ENCODE measurements around the gene LMF1.

The LMF1 gene

DNA sequence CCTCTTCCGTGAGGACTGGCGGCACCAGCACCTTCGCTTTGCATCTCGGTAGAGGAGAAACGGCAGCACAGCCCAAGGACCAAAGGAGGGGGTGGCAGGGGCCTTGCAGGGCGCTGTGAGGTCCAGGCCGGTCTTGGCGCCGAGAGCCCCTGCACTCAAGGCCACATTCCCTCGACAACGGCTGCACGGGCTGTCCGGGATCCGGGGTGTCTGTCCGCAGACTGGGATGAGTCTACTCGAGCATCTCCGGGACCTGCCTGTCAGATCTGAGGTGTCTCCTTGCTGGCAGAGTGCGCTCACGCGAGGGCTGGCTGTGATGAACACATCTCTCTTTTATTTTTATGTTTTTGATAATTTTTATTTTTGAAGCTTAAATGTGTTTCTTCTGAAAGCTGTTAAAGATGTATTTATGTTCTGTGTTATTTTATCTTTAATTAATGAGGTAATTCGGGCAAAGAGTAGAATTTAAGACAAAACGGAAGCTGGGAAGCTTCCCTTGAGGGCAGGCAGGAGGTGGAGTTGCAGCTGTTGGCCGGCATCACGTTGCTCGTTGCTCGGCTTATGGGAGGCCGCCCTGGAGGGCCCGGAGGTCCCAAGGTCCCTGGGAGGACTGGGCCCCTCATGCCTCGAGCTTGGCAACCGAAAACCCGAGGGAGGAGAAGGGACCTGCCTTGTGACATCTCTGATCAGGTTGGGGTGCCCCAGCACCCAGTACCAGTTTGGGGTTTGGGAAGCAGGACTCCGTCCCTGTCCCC is 15.0 kb upstream of the LMF1 start:
- H3K4me3 ChIP-seq (ENCODE audit: low read depth, low read length) = no peak overlapping the region
- TF ChIP-seq CTCF (IDR thresholded peaks at IDR 0.05; ENCODE audit: low read depth, low read length) = no peak
- no peak for TF ChIP-seq POLR2A (IDR thresholded peaks at IDR 0.05; ENCODE audit: extremely low read depth, insufficient read length)
- TF ChIP-seq MYC (IDR thresholded peaks at IDR 0.05; ENCODE audit: low read depth, low read length) = no peak
- TF ChIP-seq, protein P1, sequence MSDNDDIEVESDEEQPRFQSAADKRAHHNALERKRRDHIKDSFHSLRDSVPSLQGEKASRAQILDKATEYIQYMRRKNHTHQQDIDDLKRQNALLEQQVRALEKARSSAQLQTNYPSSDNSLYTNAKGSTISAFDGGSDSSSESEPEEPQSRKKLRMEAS (IDR thresholded peaks at IDR 0.05; ENCODE audit: low read depth, low read length) = no peak
- DNase-seq (ENCODE audit: low read depth) = no peak

DNA sequence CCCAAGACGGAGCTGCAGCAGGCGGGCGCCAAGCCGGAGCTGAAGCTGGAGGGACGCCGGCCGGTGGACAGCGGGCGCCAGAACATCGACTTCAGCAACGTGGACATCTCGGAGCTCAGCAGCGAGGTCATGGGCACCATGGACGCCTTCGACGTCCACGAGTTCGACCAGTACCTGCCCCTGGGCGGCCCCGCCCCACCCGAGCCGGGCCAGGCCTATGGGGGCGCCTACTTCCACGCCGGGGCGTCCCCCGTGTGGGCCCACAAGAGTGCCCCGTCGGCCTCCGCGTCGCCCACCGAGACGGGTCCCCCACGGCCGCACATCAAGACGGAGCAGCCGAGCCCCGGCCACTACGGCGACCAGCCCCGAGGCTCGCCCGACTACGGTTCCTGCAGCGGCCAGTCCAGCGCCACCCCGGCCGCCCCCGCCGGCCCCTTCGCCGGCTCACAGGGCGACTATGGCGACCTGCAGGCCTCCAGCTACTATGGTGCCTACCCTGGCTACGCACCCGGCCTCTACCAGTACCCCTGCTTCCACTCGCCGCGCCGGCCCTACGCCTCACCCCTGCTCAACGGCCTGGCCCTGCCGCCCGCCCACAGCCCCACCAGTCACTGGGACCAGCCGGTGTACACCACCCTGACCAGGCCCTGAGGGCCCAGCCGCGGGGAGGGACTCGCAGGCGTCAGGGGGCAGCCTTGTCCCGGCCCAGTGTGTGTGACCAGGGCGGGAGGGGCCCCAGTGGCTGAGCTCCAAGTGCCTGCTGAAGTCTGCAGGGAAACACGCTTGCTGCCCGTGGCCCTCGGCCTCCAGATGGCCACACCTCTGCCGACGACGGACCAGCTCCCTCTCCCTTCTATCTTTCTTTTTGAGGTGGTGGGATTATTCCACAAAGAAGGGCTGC is 14.2 kb upstream of the LMF1 start:
- no peak for DNase-seq (ENCODE audit: low read depth)
- no peak overlapping the region for H3K4me3 ChIP-seq (ENCODE audit: low read depth, low read length)
- no peak for TF ChIP-seq POLR2A (IDR thresholded peaks at IDR 0.05; ENCODE audit: extremely low read depth, insufficient read length)
- no peak for TF ChIP-seq MYC (IDR thresholded peaks at IDR 0.05; ENCODE audit: low read depth, low read length)
- TF ChIP-seq, protein P1 (IDR thresholded peaks at IDR 0.05; ENCODE audit: low read depth, low read length) = no peak
- no peak for TF ChIP-seq CTCF (IDR thresholded peaks at IDR 0.05; ENCODE audit: low read depth, low read length)

DNA sequence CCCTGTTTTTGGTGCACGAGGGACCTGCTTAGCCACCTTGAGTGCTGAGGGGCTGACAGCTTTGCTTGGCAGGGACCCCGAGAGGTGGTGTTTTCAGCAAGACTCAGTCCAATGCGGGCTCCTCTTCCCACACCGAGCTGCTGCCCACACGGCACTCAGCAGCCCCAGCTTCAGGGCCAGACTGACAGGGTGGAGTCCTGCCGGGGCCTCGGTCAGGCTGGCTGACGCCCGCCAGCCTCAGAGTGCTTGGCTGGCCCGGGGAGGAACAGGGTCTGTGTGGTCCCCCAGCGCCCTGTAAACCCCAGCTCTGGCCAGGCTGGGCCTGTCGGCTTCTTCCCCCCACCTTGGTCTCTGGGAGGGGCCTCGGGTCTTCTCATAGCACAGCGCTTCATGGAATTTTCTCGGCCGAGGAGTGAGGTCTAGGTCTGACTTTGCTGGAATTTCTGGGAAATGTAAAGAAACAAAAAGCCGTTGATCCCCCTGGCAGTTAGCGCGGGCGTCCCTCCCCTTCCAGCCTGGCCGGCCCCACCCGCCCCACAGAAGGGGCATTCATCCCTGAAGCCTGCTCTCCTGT is 13.4 kb upstream of the LMF1 start:
- no peak for TF ChIP-seq MYC (IDR thresholded peaks at IDR 0.05; ENCODE audit: low read depth, low read length)
- no peak for TF ChIP-seq CTCF (IDR thresholded peaks at IDR 0.05; ENCODE audit: low read depth, low read length)
- TF ChIP-seq, protein P1 (IDR thresholded peaks at IDR 0.05; ENCODE audit: low read depth, low read length) = no peak
- TF ChIP-seq POLR2A (IDR thresholded peaks at IDR 0.05; ENCODE audit: extremely low read depth, insufficient read length) = no peak
- no peak overlapping the region for H3K4me3 ChIP-seq (ENCODE audit: low read depth, low read length)
- DNase-seq (ENCODE audit: low read depth) = no peak

DNA sequence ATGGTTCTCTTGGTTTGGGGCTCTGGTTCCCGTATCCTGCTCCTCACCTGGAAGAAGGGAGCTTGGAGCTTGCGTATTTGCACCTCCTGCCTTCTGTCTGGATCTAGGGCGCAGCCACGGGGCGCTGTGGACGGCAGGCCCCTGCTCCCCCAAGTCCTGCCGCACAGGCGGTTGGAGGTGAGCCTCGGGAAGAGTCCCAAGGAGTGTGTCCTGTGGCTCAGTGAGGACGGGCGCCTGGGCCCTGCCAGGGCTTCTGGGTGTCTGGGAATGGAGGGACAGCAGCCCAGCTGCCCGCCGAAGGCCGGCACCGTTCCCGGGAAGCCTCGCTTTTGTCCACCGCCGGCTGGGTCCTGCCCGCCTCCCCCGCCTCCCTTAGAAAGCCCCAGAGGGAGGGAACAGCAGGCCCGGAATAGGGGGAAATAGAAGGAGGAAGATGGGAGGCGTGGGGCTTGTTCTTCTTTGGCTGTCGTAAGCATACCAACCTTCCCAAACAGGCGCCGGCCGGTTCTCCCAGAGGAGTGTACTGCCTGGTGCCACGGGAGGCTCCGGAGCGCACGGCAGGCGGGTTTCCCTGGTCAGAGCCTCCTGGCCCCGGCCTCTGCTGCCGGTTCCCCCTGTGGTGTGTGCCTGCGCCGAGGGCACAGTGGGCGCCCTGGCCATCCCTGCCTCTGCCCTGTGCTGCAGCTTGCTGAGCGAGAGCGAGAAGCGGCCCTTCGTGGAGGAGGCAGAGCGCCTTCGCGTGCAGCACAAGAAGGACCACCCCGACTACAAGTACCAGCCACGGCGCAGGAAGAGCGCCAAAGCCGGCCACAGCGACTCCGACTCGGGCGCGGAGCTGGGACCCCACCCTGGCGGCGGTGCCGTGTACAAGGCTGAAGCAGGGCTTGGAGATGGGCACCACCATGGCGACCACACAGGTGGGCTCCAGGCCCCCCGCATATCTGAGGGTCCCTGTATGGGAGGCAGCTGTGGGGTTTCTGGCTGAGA is 12.6 kb upstream of the LMF1 start:
- no peak for DNase-seq (ENCODE audit: low read depth)
- TF ChIP-seq, protein P1 (IDR thresholded peaks at IDR 0.05; ENCODE audit: low read depth, low read length) = no peak
- no peak for TF ChIP-seq POLR2A (IDR thresholded peaks at IDR 0.05; ENCODE audit: extremely low read depth, insufficient read length)
- TF ChIP-seq MYC (IDR thresholded peaks at IDR 0.05; ENCODE audit: low read depth, low read length) = no peak
- TF ChIP-seq CTCF (IDR thresholded peaks at IDR 0.05; ENCODE audit: low read depth, low read length) = no peak
- no peak overlapping the region for H3K4me3 ChIP-seq (ENCODE audit: low read depth, low read length)
